ENCODE data around the gene OR4D5. TPM values are rescaled to one million over a fixed set of nuclear protein-coding genes. Genes with fewer than 3 reads are reported as not detected.

Gene OR4D5
- total RNA-seq (2014; rRNA removed; shearing (Covaris generic)), result not detected in 2 replicates

- Histone ChIP-seq H3K9me3 (replicated peaks) (no peaks in the 10 kb centered on the region), H3K36me3 (no peaks in the 10 kb centered on the region), H3K27ac (no peak within 1 kb of the TSS), H3K27me3 (no peaks in the 10 kb centered on the region), H3K4me1 (no peaks in the 10 kb centered on the region), H3K4me3 (no peak within 1 kb of the TSS)
- DNase-seq, result no peak
Measured at GRCh38 chr11:123939317-123939716, at the start of gene OR4D5. Gene OR4D5 (plus strand): TSS chr11:123939617. CDS start chr11:123939617, 0 bp downstream.

- Histone ChIP-seq H3K9me3 (replicated peaks) (no peaks in the 10 kb centered on the region), H3K4me3 (no peak overlapping the region), H3K27me3 (no peaks in the 10 kb centered on the region), H3K4me1 (no peaks in the 10 kb centered on the region), H3K27ac (no peak overlapping the region), H3K36me3 (no peaks in the 10 kb centered on the region)
- DNase-seq, result no peak
Measured at GRCh38 chr11:123892031-123892430, 47.4 kb upstream of the OR4D5 start.

GRCh38 chr11:123899792-123900191 is 39.6 kb upstream of the OR4D5 start:
- DNase-seq, result no peak
- Histone ChIP-seq H3K27me3 (no peaks in the 10 kb centered on the region), H3K36me3 (no peaks in the 10 kb centered on the region), H3K9me3 (replicated peaks) (no peaks in the 10 kb centered on the region), H3K4me3 (no peak overlapping the region), H3K4me1 (no peaks in the 10 kb centered on the region), H3K27ac (no peak overlapping the region)

GRCh38 chr11:123901867-123902266 is 37.5 kb upstream of the OR4D5 start, which contains the start of gene OR8D4:
Gene OR8D4 (plus strand): TSS chr11:123902167. CDS start chr11:123906432, 4,265 bp downstream.
- H3K4me1 ChIP-seq, result no peaks in the 10 kb centered on the region
- no peaks in the 10 kb centered on the region for H3K27me3 ChIP-seq
- no peak for DNase-seq
- no peaks in the 10 kb centered on the region for H3K9me3 ChIP-seq (replicated peaks)
- H3K27ac ChIP-seq, result no peak within 1 kb of the TSS
- H3K36me3 ChIP-seq, result no peaks in the 10 kb centered on the region
- H3K4me3 ChIP-seq, result no peak within 1 kb of the TSS

GRCh38 chr11:123903932-123904331 is 35.5 kb upstream of the OR4D5 start:
- no peak for DNase-seq
- Histone ChIP-seq H3K9me3 (replicated peaks) (no peaks in the 10 kb centered on the region), H3K4me1 (no peaks in the 10 kb centered on the region), H3K27ac (no peak overlapping the region), H3K27me3 (no peaks in the 10 kb centered on the region), H3K4me3 (no peak overlapping the region), H3K36me3 (no peaks in the 10 kb centered on the region)

- Histone ChIP-seq H3K4me1 (no peaks in the 10 kb centered on the region), H3K9me3 (replicated peaks) (no peaks in the 10 kb centered on the region), H3K4me3 (no peak overlapping the region), H3K27ac (no peak overlapping the region), H3K27me3 (no peaks in the 10 kb centered on the region), H3K36me3 (no peaks in the 10 kb centered on the region)
- DNase-seq, result no peak
Measured at GRCh38 chr11:123904932-123905331, 34.5 kb upstream of the OR4D5 start.

- H3K4me3 ChIP-seq, result no peak overlapping the region
- no peak overlapping the region for H3K27ac ChIP-seq
- H3K36me3 ChIP-seq, result no peaks in the 10 kb centered on the region
- no peaks in the 10 kb centered on the region for H3K9me3 ChIP-seq (replicated peaks)
- H3K4me1 ChIP-seq, result no peaks in the 10 kb centered on the region
- DNase-seq, result no peak
- H3K27me3 ChIP-seq, result no peaks in the 10 kb centered on the region
Measured at GRCh38 chr11:123905826-123906225, 33.6 kb upstream of the OR4D5 start.

- H3K4me1 ChIP-seq, result no peaks in the 10 kb centered on the region
- H3K9me3 ChIP-seq (replicated peaks), result no peaks in the 10 kb centered on the region
- no peak overlapping the region for H3K4me3 ChIP-seq
- no peaks in the 10 kb centered on the region for H3K27me3 ChIP-seq
- H3K36me3 ChIP-seq, result no peaks in the 10 kb centered on the region
- no peak overlapping the region for H3K27ac ChIP-seq
- DNase-seq, result no peak
Measured at GRCh38 chr11:123920943-123921342, 18.5 kb upstream of the OR4D5 start.

- H3K4me3 ChIP-seq, result no peak overlapping the region
- DNase-seq, result no peak
- H3K27me3 ChIP-seq, result no peaks in the 10 kb centered on the region
Measured at GRCh38 chr11:123924027-123924426, 15.4 kb upstream of the OR4D5 start.

GRCh38 chr11:123942413-123942812 is 3.0 kb downstream of the OR4D5 start:
- H3K27me3 ChIP-seq, result no peaks in the 10 kb centered on the region
- no peaks in the 10 kb centered on the region for H3K36me3 ChIP-seq
- no peak overlapping the region for H3K4me3 ChIP-seq
- H3K9me3 ChIP-seq (replicated peaks), result no peaks in the 10 kb centered on the region
- DNase-seq, result no peak
- H3K4me1 ChIP-seq, result no peaks in the 10 kb centered on the region
- H3K27ac ChIP-seq, result no peak overlapping the region

More at GRCh38 chr11:123924027-123924426, 15.4 kb upstream of the OR4D5 start:
- Histone ChIP-seq H3K36me3 (no peaks in the 10 kb centered on the region), H3K27ac (no peak overlapping the region), H3K9me3 (replicated peaks) (no peaks in the 10 kb centered on the region), H3K4me1 (no peaks in the 10 kb centered on the region)

- Histone ChIP-seq H3K9me3 (replicated peaks) (no peaks in the 10 kb centered on the region), H3K4me1 (no peaks in the 10 kb centered on the region), H3K27ac (no peak within 1 kb of the TSS), H3K4me3 (no peak within 1 kb of the TSS), H3K36me3 (no peaks in the 10 kb centered on the region), H3K27me3 (no peaks in the 10 kb centered on the region)
- DNase-seq, result no peak
Measured at GRCh38 chr11:123943738-123944137, 4.3 kb downstream of the OR4D5 start, which contains the start of gene OR6T1. Gene OR6T1 (minus strand): TSS chr11:123943838. CDS start chr11:123943838, 0 bp downstream.

- Histone ChIP-seq H3K4me1 (no peaks in the 10 kb centered on the region), H3K27me3 (no peaks in the 10 kb centered on the region), H3K36me3 (no peaks in the 10 kb centered on the region), H3K9me3 (replicated peaks) (no peaks in the 10 kb centered on the region), H3K27ac (no peak overlapping the region), H3K4me3 (no peak overlapping the region)
- no peak for DNase-seq
Measured at GRCh38 chr11:123945132-123945531, 5.7 kb downstream of the OR4D5 start.

- Histone ChIP-seq H3K27me3 (no peaks in the 10 kb centered on the region), H3K36me3 (no peaks in the 10 kb centered on the region), H3K9me3 (replicated peaks) (no peaks in the 10 kb centered on the region), H3K4me1 (no peaks in the 10 kb centered on the region), H3K27ac (no peak overlapping the region), H3K4me3 (no peak overlapping the region)
- DNase-seq, result no peak
Measured at GRCh38 chr11:123956752-123957151, 17.3 kb downstream of the OR4D5 start.

- H3K9me3 ChIP-seq (replicated peaks), result no peaks in the 10 kb centered on the region
- H3K27ac ChIP-seq, result no peak overlapping the region
Measured at GRCh38 chr11:123973816-123974215, 34.4 kb downstream of the OR4D5 start.

GRCh38 chr11:123976770-123977560 is 37.5 kb downstream of the OR4D5 start:
- H3K36me3 ChIP-seq, result no peaks in the 10 kb centered on the region
- no peak for DNase-seq
- no peaks in the 10 kb centered on the region for H3K9me3 ChIP-seq (replicated peaks)
- H3K27me3 ChIP-seq, result no peaks in the 10 kb centered on the region
- H3K4me3 ChIP-seq, result no peak overlapping the region
- H3K27ac ChIP-seq, result no peak overlapping the region
- H3K4me1 ChIP-seq, result no peaks in the 10 kb centered on the region

More at GRCh38 chr11:123973816-123974215, 34.4 kb downstream of the OR4D5 start:
- Histone ChIP-seq H3K4me1 (no peaks in the 10 kb centered on the region), H3K36me3 (no peaks in the 10 kb centered on the region), H3K27me3 (no peaks in the 10 kb centered on the region), H3K4me3 (no peak overlapping the region)
- no peak for DNase-seq
